ENCODE data around the gene ZNF281. TPM values are rescaled to one million over a fixed set of nuclear protein-coding genes. Genes with fewer than 3 reads are reported as not detected.

The ZNF281 gene
- total RNA-seq, 4 donors from 2014 or later = 10.4 to 14.1 (median 12.4) TPM

- WGBS = 35% methylated on average over 1 of the region's 1 CpG
- Histone ChIP-seq H3K9me3 (no peaks in the 10 kb centered on the region), H3K36me3 (no peaks in the 10 kb centered on the region), H3K27ac (replicated peaks in 1 of 4) (no peak overlapping the region), H3K27me3 (no peaks in the 10 kb centered on the region), H3K4me3 (no peak overlapping the region), H3K4me1 (no peaks in the 10 kb centered on the region)
- TF ChIP-seq POLR2AphosphoS5 (IDR thresholded peaks at IDR 0.05) = no peak
- no peak for TF ChIP-seq EP300 (IDR thresholded peaks at IDR 0.05)
- no peak for TF ChIP-seq POLR2A (IDR thresholded peaks at IDR 0.05; ENCODE audit: low read depth)
- TF ChIP-seq CTCF (IDR thresholded peaks at IDR 0.05) = no peak
- no peak for DNase-seq (ENCODE audit: extremely low spot score)
- intact Hi-C loops (cut with DNase I) = no loop called here
These were observed 18.1 kb downstream of the ZNF281 start for GRCh38 chr1:200391747-200392146.

GRCh38 chr1:200388791-200389190, 21.0 kb downstream of the ZNF281 start:
- 86% methylated on average over 1 of the region's 1 CpG for WGBS
- intact Hi-C loops (cut with DNase I) = no loop called here
- no peaks in the 10 kb centered on the region for H3K9me3 ChIP-seq

GRCh38 chr1:200386416-200386815, 23.4 kb downstream of the ZNF281 start:
- TF ChIP-seq POLR2A (IDR thresholded peaks at IDR 0.05; ENCODE audit: low read depth) (no peak), EP300 (IDR thresholded peaks at IDR 0.05) (no peak), POLR2AphosphoS5 (IDR thresholded peaks at IDR 0.05) (no peak), CTCF (IDR thresholded peaks at IDR 0.05) (no peak)
- Histone ChIP-seq H3K4me3 (no peak overlapping the region), H3K27ac (replicated peaks in 1 of 4) (no peak overlapping the region), H3K36me3 (no peaks in the 10 kb centered on the region), H3K4me1 (no peaks in the 10 kb centered on the region), H3K9me3 (no peaks in the 10 kb centered on the region), H3K27me3 (no peaks in the 10 kb centered on the region)
- no peak for DNase-seq (ENCODE audit: extremely low spot score)
- intact Hi-C loops (cut with DNase I) = no loop called here
- WGBS = 88% methylated on average over 4 of the region's 4 CpGs

More at GRCh38 chr1:200388791-200389190, 21.0 kb downstream of the ZNF281 start:
- Histone ChIP-seq H3K27ac (replicated peaks in 1 of 4) (no peak overlapping the region), H3K36me3 (no peaks in the 10 kb centered on the region), H3K4me1 (no peaks in the 10 kb centered on the region), H3K27me3 (no peaks in the 10 kb centered on the region), H3K4me3 (no peak overlapping the region)
- no peak for TF ChIP-seq EP300 (IDR thresholded peaks at IDR 0.05)
- TF ChIP-seq POLR2AphosphoS5 (IDR thresholded peaks at IDR 0.05) = no peak
- TF ChIP-seq POLR2A (IDR thresholded peaks at IDR 0.05; ENCODE audit: low read depth) = no peak
- DNase-seq (ENCODE audit: extremely low spot score) = no peak

GRCh38 chr1:200384818-200385390, 24.9 kb downstream of the ZNF281 start:
- no peak for DNase-seq (ENCODE audit: extremely low spot score)
- Histone ChIP-seq H3K27me3 (no peaks in the 10 kb centered on the region), H3K36me3 (no peaks in the 10 kb centered on the region), H3K27ac (replicated peaks in 1 of 4) (no peak overlapping the region), H3K9me3 (no peaks in the 10 kb centered on the region), H3K4me3 (no peak overlapping the region), H3K4me1 (peaks cover 0 to 6% (median under 1%) of the 10 kb centered on the region in 4 donors)
- intact Hi-C loops (cut with DNase I) = no loop called here
- TF ChIP-seq EP300 (IDR thresholded peaks at IDR 0.05) (no peak), CTCF (IDR thresholded peaks at IDR 0.05) (no peak), POLR2A (IDR thresholded peaks at IDR 0.05; ENCODE audit: low read depth) (no peak)
- WGBS = 95% methylated on average over 11 of the region's 11 CpGs

- Histone ChIP-seq H3K4me1 (peaks cover 0 to 16% (median 10%) of the 10 kb centered on the region in 4 donors), H3K9me3 (no peaks in the 10 kb centered on the region), H3K36me3 (no peaks in the 10 kb centered on the region), H3K27me3 (no peaks in the 10 kb centered on the region), H3K4me3 (no peak overlapping the region), H3K27ac (replicated peaks in 1 of 4) (no peak overlapping the region)
- 79% methylated on average over 8 of the region's 8 CpGs for WGBS
- intact Hi-C loops (cut with DNase I) = no loop called here
- no peak for DNase-seq (ENCODE audit: extremely low spot score)
- TF ChIP-seq POLR2AphosphoS5 (IDR thresholded peaks at IDR 0.05) (no peak), EP300 (IDR thresholded peaks at IDR 0.05) (no peak), CTCF (IDR thresholded peaks at IDR 0.05) (no peak), POLR2A (IDR thresholded peaks at IDR 0.05; ENCODE audit: low read depth) (no peak)
These were observed 28.4 kb downstream of the ZNF281 start for GRCh38 chr1:200381256-200381984.

Data from esophagus muscularis mucosa (tissue), 4 donors.